NCI-H1436 treated with DMSO at 0.1 percent for 48 hours (cell line): ENCODE results near the gene RECK.
"Not testable (repeated sequence)": the region's sequence is repeated elsewhere in the genome, so short reads cannot be mapped to it uniquely, and the experiment has no call there.

Source experiments
- DNase-seq: peaks from one replicate; lab custom pipeline; 2025; lab: John Stamatoyannopoulos, UW

RECK gene

GRCh38 chr9:36158122-36158521, 121.4 kb downstream of the RECK start:
- DNase-seq, result no peak

GRCh38 chr9:36158917-36159316, 122.2 kb downstream of the RECK start:
- no peak for DNase-seq

GRCh38 chr9:36159509-36159908, 122.8 kb downstream of the RECK start:
- not testable (repeated sequence) for DNase-seq

GRCh38 chr9:36160126-36160525, 123.4 kb downstream of the RECK start:
- DNase-seq, result not testable (repeated sequence)

GRCh38 chr9:36161187-36161586, 124.5 kb downstream of the RECK start:
- DNase-seq, result no peak

- no peak for DNase-seq
Observed at GRCh38 chr9:36162211-36162738, 125.6 kb downstream of the RECK start.

- DNase-seq, result no peak
Observed at GRCh38 chr9:36163049-36163785, 126.5 kb downstream of the RECK start.

- DNase-seq, result no peak
Observed at GRCh38 chr9:36163786-36164170, 127.1 kb downstream of the RECK start.

- DNase-seq, result no peak
Observed at GRCh38 chr9:36164372-36164771, 127.7 kb downstream of the RECK start.

- DNase-seq, result no peak
Observed at GRCh38 chr9:36164989-36165388, 128.3 kb downstream of the RECK start.

- DNase-seq, result no peak
Observed at GRCh38 chr9:36165826-36166167, 129.1 kb downstream of the RECK start.

GRCh38 chr9:36166168-36166927, 129.6 kb downstream of the RECK start:
- peak; percentile 6 for DNase-seq

- no peak for DNase-seq
Observed at GRCh38 chr9:36169166-36169565, 132.5 kb downstream of the RECK start, which contains the start of gene CCIN. TSS of gene CCIN (plus strand) at chr9:36169388. CDS start at chr9:36169503, 115 bp downstream.

- DNase-seq, result no peak
Observed at GRCh38 chr9:36169708-36170107, 133.0 kb downstream of the RECK start.

GRCh38 chr9:36170531-36170930, 133.8 kb downstream of the RECK start:
- DNase-seq, result no peak

GRCh38 chr9:36173861-36174260, 137.1 kb downstream of the RECK start:
- no peak for DNase-seq
